GM18861 (cell line): ENCODE results near the gene KAT7.
"Not testable (repeated sequence)": the region's sequence is repeated elsewhere in the genome, so short reads cannot be mapped to it uniquely, and the experiment has no call there.

Source experiments
- ATAC-seq: cut with Tn5 transposase; IDR thresholded peaks from one replicate; pipeline ENCODE4 v1.9.1; 2021; ENCODE audit not compliant: unreplicated experiment

KAT7 gene

GRCh38 chr17:49788478-49789242 is at the start of gene KAT7:
TSS of gene KAT7 (plus strand) at chr17:49788681. CDS start at chr17:49788835, 154 bp downstream.
- ATAC-seq = peak; percentile 79

GRCh38 chr17:49739641-49740271 is 48.7 kb upstream of the KAT7 start:
- ATAC-seq = peak; percentile 47

GRCh38 chr17:49741009-49741691 is 47.3 kb upstream of the KAT7 start:
- no peak for ATAC-seq

- no peak for ATAC-seq
These were observed 46.8 kb upstream of the KAT7 start for GRCh38 chr17:49741692-49742076.

- ATAC-seq = no peak
These were observed 46.3 kb upstream of the KAT7 start for GRCh38 chr17:49742166-49742638.

GRCh38 chr17:49745175-49746139 is 43.0 kb upstream of the KAT7 start:
- no peak for ATAC-seq

- ATAC-seq = peak; percentile 42
These were observed 41.5 kb upstream of the KAT7 start for GRCh38 chr17:49746791-49747490.

- no peak for ATAC-seq
These were observed 40.8 kb upstream of the KAT7 start for GRCh38 chr17:49747632-49748031.

- no peak for ATAC-seq
These were observed 40.3 kb upstream of the KAT7 start for GRCh38 chr17:49748223-49748622.

GRCh38 chr17:49748791-49749190 is 39.7 kb upstream of the KAT7 start:
- peak; percentile 69 for ATAC-seq

- no peak for ATAC-seq
These were observed 38.8 kb upstream of the KAT7 start for GRCh38 chr17:49749730-49750129.

GRCh38 chr17:49752508-49752907 is 36.0 kb upstream of the KAT7 start:
- ATAC-seq = no peak

- no peak for ATAC-seq
These were observed 34.5 kb upstream of the KAT7 start for GRCh38 chr17:49753959-49754391.

- ATAC-seq = no peak
These were observed 32.7 kb upstream of the KAT7 start for GRCh38 chr17:49755663-49756283.

- no peak for ATAC-seq
These were observed 31.9 kb upstream of the KAT7 start for GRCh38 chr17:49756323-49757150.

- ATAC-seq = no peak
These were observed 31.2 kb upstream of the KAT7 start for GRCh38 chr17:49757151-49757777.

GRCh38 chr17:49758464-49759010 is 29.9 kb upstream of the KAT7 start:
- not testable (repeated sequence) for ATAC-seq

- ATAC-seq = no peak
These were observed 29.3 kb upstream of the KAT7 start for GRCh38 chr17:49759203-49759602.
